Adrenal gland (tissue), 12 donors: ENCODE measurements around the gene KAZN. TPM values are rescaled to one million over a fixed set of nuclear protein-coding genes. Genes with fewer than 3 reads are reported as not detected.

Experiments
- DNase-seq, 7 donors: peaks; one replicate each; pipeline ENCODE4 v3.0.0-alpha.2; 2019 to 2020
- H3K27ac ChIP-seq, 5 donors: fragments of 200-600 bp; sonication (generic) in 4 of 5; 1 replicate in 3 of 5; 2 replicates in 2 of 5; pipeline versions ENCODE4 v1.5.1 to v1.8.0; 2016 to 2020; ENCODE audit warnings: mild to moderate bottlenecking in 1 of 5
- H3K27me3 ChIP-seq: fragments of 200-600 bp; 2 replicates; pipeline ENCODE4 v1.8.0; 2021
- H3K36me3 ChIP-seq, 2 donors: fragments of 200-600 bp; replicated peaks in 1 of 2; 1 replicate in 1 of 2; 2 replicates in 1 of 2; pipeline versions ENCODE4 v1.5.1 to v1.8.0; 2018 to 2022
- H3K4me1 ChIP-seq, 2 donors: fragments of 200-600 bp; replicated peaks in 1 of 2; 1 replicate in 1 of 2; 2 replicates in 1 of 2; pipeline versions ENCODE4 v1.5.1 to v1.8.0; 2018 to 2021
- H3K4me3 ChIP-seq, 4 donors: fragments of 200-600 bp; sonication (generic) in 3 of 4; one replicate each; pipeline ENCODE4 v1.5.1; 2016 to 2018
- H3K9me3 ChIP-seq, 3 donors: fragments of 200-600 bp; sonication (generic) in 1 of 3; replicated peaks in 1 of 3; 1 replicate in 2 of 3; 2 replicates in 1 of 3; pipeline versions ENCODE4 v1.5.1 to v1.8.0; 2016 to 2021
- POLR2A ChIP-seq, 2 donors: fragments of 450-650 bp; IDR thresholded peaks; one replicate each; pipeline ENCODE4 v1.6.1; 2017; ENCODE audit warnings: antibody characterized with exemption in 2 of 2, mild to moderate bottlenecking in 2 of 2, moderate library complexity in 1 of 2
- WGBS, 4 donors: extraction: QIAGEN DNeasy Blood & Tissue Kit in 2 of 4; methylation state at CpG; one replicate each; pipeline versions ENCODE4 v1.1.5 to v1.1.7; 2013 to 2017; 5-methylcytosine and 5-hydroxymethylcytosine counted together
- intact Hi-C, 2 donors: fragments of 100-400 bp; cut with DNase I; formaldehyde crosslinking; loops; one replicate each; pipeline versions ENCODE4 v1.14.1 to v1.15.0; 2022 to 2023
- polyA plus RNA-seq, 3 donors: library from polyadenylated mRNA; stranded (reverse); fragments of 200-250 nt in 2 of 3; fragments of 350-450 nt in 1 of 3; fragmentation: Illumina TruSeq in 1 of 3; extraction: RNeasy Lipid Tissue Mini Kit (QIAGEN cat#74804) in 1 of 3; gene quantifications; one replicate each; pipeline ENCODE4 v1.2.3, GENCODE V29; 2013 to 2014
- total RNA-seq, 9 donors: library from RNA; depleted of rRNA in 4 of 9; stranded (reverse); fragments of >200 nt in 4 of 9; fragments of 120-200 nt in 1 of 9; fragmentation: NEBNext Ultra II Directional in 1 of 9; extraction: Animal tissue kit (Norgen Biotek cat#: 25700) in 1 of 9; gene quantifications; one replicate each; pipeline versions ENCODE4 v1.1.0 to v1.2.4, GENCODE V29; 2013 to 2023
- TF ChIP-seq, protein P1 (sequence below), 6 experiments: fragments of 450-650 bp in 4 of 6; fragments of 200-600 bp in 2 of 6; sonication (generic) in 1 of 6; IDR thresholded peaks; 1 replicate in 5 of 6; 2 replicates in 1 of 6; pipeline versions ENCODE4 v1.5.1 to v1.8.0; 2016 to 2021; ENCODE audit warnings: antibody characterized with exemption in 6 of 6, mild to moderate bottlenecking in 2 of 6, moderate library complexity in 1 of 6
- donor health status: healthy with polysubstance abuse.
- donor health status: Bipolar disorder and iron deficiency.
- donor health status: DM: yes; HTN: yes; CAD: no.
- donor health status: DM: no; HTN: no; CAD: no.
- donor health status: DM: no; HTN: no; CAD: no.
- donor health status: DM: yes; HTN: yes; CAD: no.

KAZN gene
- total and polyA plus RNA-seq, 12 donors, result 5.9 to 63.4 (median 29.5) TPM

DNA sequence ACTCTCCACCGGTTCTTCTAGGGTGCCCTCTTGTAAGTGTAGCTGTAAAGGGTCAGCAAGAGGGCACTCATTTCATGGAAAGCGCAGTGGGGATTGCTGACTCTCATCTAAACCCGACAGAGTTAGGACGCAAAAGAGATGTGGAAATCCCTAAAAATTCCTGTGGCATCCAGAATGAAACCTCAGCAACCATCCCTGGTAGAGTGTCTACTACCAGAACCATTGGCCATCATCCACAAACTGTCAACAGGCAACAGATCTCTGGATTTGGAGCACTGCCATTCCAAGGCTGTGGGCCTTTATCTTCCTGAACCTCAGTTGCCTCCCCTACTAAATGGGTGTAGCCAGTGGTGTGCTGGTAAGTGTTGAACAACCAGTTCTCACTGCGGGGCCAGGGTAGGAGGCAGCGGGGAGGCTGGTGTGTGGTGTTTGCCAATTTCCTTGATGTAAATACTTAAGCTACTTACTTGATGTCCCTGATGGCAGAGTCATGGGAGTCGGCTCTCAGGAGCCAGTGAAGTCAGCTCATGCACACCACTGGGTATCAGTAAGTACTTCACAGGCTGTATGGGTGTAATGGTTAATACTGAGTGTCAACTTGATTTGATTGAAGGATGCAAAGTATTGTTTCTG lies 195.8 kb downstream of the KAZN start:
- TF ChIP-seq, protein P1, sequence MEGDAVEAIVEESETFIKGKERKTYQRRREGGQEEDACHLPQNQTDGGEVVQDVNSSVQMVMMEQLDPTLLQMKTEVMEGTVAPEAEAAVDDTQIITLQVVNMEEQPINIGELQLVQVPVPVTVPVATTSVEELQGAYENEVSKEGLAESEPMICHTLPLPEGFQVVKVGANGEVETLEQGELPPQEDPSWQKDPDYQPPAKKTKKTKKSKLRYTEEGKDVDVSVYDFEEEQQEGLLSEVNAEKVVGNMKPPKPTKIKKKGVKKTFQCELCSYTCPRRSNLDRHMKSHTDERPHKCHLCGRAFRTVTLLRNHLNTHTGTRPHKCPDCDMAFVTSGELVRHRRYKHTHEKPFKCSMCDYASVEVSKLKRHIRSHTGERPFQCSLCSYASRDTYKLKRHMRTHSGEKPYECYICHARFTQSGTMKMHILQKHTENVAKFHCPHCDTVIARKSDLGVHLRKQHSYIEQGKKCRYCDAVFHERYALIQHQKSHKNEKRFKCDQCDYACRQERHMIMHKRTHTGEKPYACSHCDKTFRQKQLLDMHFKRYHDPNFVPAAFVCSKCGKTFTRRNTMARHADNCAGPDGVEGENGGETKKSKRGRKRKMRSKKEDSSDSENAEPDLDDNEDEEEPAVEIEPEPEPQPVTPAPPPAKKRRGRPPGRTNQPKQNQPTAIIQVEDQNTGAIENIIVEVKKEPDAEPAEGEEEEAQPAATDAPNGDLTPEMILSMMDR (IDR thresholded peaks at IDR 0.05), result no peak
- H3K4me1 ChIP-seq, result no peaks in the 10 kb centered on the region
- H3K27me3 ChIP-seq, result no peaks in the 10 kb centered on the region
- no peaks in the 10 kb centered on the region for H3K36me3 ChIP-seq
- intact Hi-C loops, result no loop called here
- H3K9me3 ChIP-seq, result no peaks in the 10 kb centered on the region
- no peak overlapping the region for H3K27ac ChIP-seq
- H3K4me3 ChIP-seq, result no peak overlapping the region
- 85 to 94% (median 92%) methylated on average over 5 to 7 of the region's 7 CpGs for WGBS, 4 donors
- no peak for DNase-seq

DNA sequence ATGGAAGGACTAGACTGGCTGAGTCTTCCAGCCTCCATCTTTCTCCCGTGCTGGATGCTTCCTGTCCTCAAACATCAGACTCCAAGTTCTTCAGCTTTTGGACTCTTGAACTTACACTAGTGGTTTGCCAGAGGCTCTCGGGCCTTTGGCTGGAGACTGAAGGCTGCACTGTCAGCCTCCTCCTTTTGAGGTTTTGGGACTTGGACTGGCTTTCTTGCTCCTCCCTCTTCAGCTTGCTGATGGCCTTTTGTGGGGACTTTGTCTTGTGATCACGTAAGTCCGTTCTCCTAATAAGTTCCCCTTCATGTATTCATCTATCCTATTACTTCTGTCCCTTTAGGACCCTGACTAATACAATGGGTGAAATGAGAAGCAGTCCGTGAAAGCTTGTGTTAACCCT lies 196.4 kb downstream of the KAZN start:
- H3K4me1 ChIP-seq, result no peaks in the 10 kb centered on the region
- intact Hi-C loops, result no loop called here
- 82 to 97% (median 90%) methylated on average over 5 of the region's 5 CpGs for WGBS, 4 donors
- H3K4me3 ChIP-seq, result no peak overlapping the region
- no peak for DNase-seq
- TF ChIP-seq POLR2A (IDR thresholded peaks at IDR 0.05), result no peak
- TF ChIP-seq, protein P1 (IDR thresholded peaks at IDR 0.05), result no peak
- no peak overlapping the region for H3K27ac ChIP-seq
- H3K27me3 ChIP-seq, result no peaks in the 10 kb centered on the region
- no peaks in the 10 kb centered on the region for H3K36me3 ChIP-seq
- H3K9me3 ChIP-seq, result no peaks in the 10 kb centered on the region

DNA sequence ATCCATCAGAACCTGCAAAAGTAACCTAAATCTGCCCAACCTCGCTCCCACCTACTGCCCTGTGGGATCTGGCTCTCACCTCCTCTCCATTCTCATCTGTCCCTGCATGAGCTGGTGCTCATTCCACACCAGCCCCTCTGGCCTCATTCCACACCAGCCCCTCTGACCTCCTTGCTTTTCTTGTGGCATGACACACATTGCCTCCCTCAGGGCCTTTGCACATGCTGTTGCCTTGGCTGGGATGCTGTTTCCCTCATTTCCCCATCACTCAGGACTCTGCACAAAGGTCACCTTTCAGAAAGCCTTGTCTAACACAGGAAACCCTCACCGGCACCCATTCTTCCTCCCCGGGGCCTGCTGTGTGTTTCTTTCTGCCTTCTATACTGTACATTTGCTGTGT lies 197.1 kb downstream of the KAZN start:
- TF ChIP-seq, protein P1 (IDR thresholded peaks at IDR 0.05), result no peak
- TF ChIP-seq POLR2A (IDR thresholded peaks at IDR 0.05), result no peak
- Histone ChIP-seq H3K36me3 (no peaks in the 10 kb centered on the region), H3K27me3 (no peaks in the 10 kb centered on the region), H3K4me1 (no peaks in the 10 kb centered on the region), H3K9me3 (no peaks in the 10 kb centered on the region), H3K27ac (no peak overlapping the region), H3K4me3 (no peak overlapping the region)
- DNase-seq, result no peak
- intact Hi-C loops, result no loop called here
- WGBS, 4 donors, result 84 to 91% (median 88%) methylated on average over 3 of the region's 3 CpGs

DNA sequence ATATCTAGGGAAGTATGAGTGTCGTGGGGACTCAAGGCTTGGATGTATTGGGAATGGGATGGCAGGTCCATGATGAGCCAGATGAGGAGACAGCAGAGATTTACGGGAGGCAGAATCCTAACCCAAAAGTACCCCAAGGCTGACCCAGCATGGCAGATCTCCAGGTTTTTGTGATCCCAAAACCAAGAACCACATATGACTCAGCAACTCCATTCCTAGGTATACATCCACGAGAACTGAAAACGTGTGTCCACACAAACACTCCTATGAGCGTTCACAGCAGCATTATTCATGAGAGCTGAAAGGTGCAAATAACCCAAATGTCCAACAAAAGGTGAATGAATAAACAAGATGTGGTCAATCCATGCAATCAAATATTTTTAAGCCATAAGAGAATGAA lies 201.5 kb downstream of the KAZN start:
- H3K36me3 ChIP-seq, result no peaks in the 10 kb centered on the region
- intact Hi-C loops, result no loop called here
- 82 to 90% (median 86%) methylated on average over 5 of the region's 5 CpGs for WGBS, 4 donors
- no peaks in the 10 kb centered on the region for H3K9me3 ChIP-seq
- no peak for DNase-seq
- H3K27ac ChIP-seq, result no peak overlapping the region
- no peaks in the 10 kb centered on the region for H3K4me1 ChIP-seq
- TF ChIP-seq, protein P1 (IDR thresholded peaks at IDR 0.05), result no peak
- no peak for TF ChIP-seq POLR2A (IDR thresholded peaks at IDR 0.05)
- H3K4me3 ChIP-seq, result no peak overlapping the region
- H3K27me3 ChIP-seq, result no peaks in the 10 kb centered on the region
